K562 (cell line): Measurements from ENCODE around the gene FBXW7. TPM values are rescaled to one million over a fixed set of nuclear protein-coding genes. Genes with fewer than 3 reads are reported as not detected.
A peak's percentile ranks its signal among the peaks of the same experiment; 100 is the strongest.

Experiments used
- E2F5 ChIP-seq: sonication (generic); formaldehyde crosslinking; IDR thresholded peaks from 2 replicates; pipeline ENCODE4 v1.8.0; 2022; ENCODE audit warnings: mild to moderate bottlenecking, missing genetic modification reagents
- KDM4B ChIP-seq, 2 experiments: fragments of 450-650 bp in 1 of 2; sonication (generic) in 1 of 2; IDR thresholded peaks; 2 replicates each; pipeline ENCODE4 v1.6.1; 2016 to 2017; ENCODE audit warnings: borderline replicate concordance in 2 of 2, antibody characterized with exemption in 1 of 2, low read depth in 1 of 2, mild to moderate bottlenecking in 1 of 2
- MTF1 ChIP-seq: fragments of 250-450 bp; sonication (Bioruptor Pico); IDR thresholded peaks from 2 replicates; pipeline ENCODE4 v1.9.0; 2021; ENCODE audit warnings: moderate library complexity, mild to moderate bottlenecking, inconsistent platforms, borderline replicate concordance
- PHTF2 ChIP-seq: fragments of 250-450 bp; sonication (Bioruptor Pico); IDR thresholded peaks from 2 replicates; pipeline ENCODE4 v1.5.0; 2021; ENCODE audit warnings: mild to moderate bottlenecking
- ZBTB8A ChIP-seq: fragments of 450-650 bp; IDR thresholded peaks from 2 replicates; pipeline ENCODE4 v1.6.1; 2018; ENCODE audit warnings: mild to moderate bottlenecking, moderate library complexity; ENCODE audit not compliant: partially characterized antibody
- polyA plus RNA-seq, 8 experiments: library from polyadenylated mRNA; depleted of rRNA in 4 of 8; stranded (reverse) in 5 of 8; unstranded in 3 of 8; fragments of >200 nt; fragmentation: Nextera tagmentation in 2 of 8; fragmentation: Illumina TruSeq in 1 of 8; extraction: Ambion mirVana in 2 of 8; extraction: Trizol in 1 of 8; gene quantifications; 2 replicates each; pipeline versions ENCODE4 v1.2.1 to v1.2.3, GENCODE V29; 2011 to 2014; ENCODE audit warnings: inconsistent platforms in 1 of 8, missing spikeins in 1 of 8
- total RNA-seq, 7 experiments: library from RNA; depleted of rRNA in 6 of 7; stranded (reverse); fragments of >200 nt in 6 of 7; fragmentation: Illumina TruSeq in 2 of 7; extraction: Trizol in 2 of 7; gene quantifications; 2 replicates each; pipeline versions ENCODE4 v1.2.1 to v1.2.3, GENCODE V29; 2011 to 2021; ENCODE audit warnings: low replicate concordance in 1 of 7
- TF ChIP-seq, protein P1 (sequence below): fragments of 450-650 bp; IDR thresholded peaks from 2 replicates; pipeline ENCODE4 v1.6.1; 2016; ENCODE audit warnings: low read depth
- TF ChIP-seq, protein P2 (sequence below): sonication (generic); formaldehyde crosslinking; IDR thresholded peaks from 2 replicates; pipeline ENCODE4 v1.8.1; 2023; ENCODE audit warnings: mild to moderate bottlenecking, missing genetic modification reagents
- TF ChIP-seq, protein P3 (sequence below): fragments of 250-450 bp; sonication (Bioruptor Pico); IDR thresholded peaks from 2 replicates; pipeline ENCODE4 v1.5.1; 2021; ENCODE audit warnings: mild to moderate bottlenecking
- TF ChIP-seq, protein P4 (sequence below), 2 experiments: IDR thresholded peaks; 2 replicates each; pipeline ENCODE4 v1.6.1; 2011; ENCODE audit warnings: borderline replicate concordance in 1 of 2, control low read depth in 1 of 2, low read depth in 1 of 2, low read length in 1 of 2, mild to moderate bottlenecking in 1 of 2, mixed read lengths in 1 of 2, moderate library complexity in 1 of 2; ENCODE audit not compliant: insufficient read depth in 1 of 2, insufficient read length in 1 of 2, poor library complexity in 1 of 2, severe bottlenecking in 1 of 2; ENCODE audit errors: extremely low read depth in 1 of 2
- TF ChIP-seq, protein P5 (sequence below): fragments of 250-450 bp; sonication (Bioruptor Pico); IDR thresholded peaks from 2 replicates; pipeline ENCODE4 v1.8.0; 2022; ENCODE audit warnings: moderate library complexity, mild to moderate bottlenecking, inconsistent platforms

The FBXW7 gene
- total and polyA plus RNA-seq, 9 of the 15 experiments (the other 6 are each of a cell fraction or from before 2014, with no cell fraction given), result 6.8 to 44.2 (median 16.4) TPM

DNA sequence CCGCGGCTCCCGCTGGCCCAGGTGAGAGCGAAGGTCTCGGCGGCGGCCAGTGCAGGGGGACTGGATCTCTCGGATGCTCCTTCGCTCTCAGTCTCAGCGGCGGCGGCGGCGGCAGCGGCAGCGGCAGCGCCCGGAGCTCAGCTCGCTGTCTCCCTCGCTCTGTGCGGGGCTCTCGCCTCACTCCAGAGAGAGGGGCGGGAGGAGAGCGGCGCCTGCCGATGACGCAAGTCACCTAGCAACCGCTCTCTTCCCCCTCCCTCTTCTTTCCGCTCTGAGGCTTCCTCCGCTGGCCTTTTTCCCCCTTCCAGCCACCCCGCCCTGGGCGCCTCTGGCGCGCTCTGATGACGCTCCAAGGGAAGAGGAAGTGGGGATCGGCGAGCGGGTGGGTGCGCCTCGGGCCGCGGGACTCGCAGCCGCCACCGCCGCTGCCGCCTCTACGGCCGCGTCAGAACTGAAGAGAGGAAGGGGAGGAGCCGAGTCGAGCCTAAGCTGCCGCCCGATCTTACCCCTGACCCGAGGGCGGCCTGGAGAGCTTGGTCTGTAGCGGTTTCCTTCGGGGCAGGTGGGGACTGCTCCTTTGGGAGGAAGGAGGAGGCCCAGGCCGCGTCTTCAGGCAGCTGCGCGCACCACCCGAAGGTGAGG, at the start of gene FBXW7 (continued):
- TF ChIP-seq, protein P1, sequence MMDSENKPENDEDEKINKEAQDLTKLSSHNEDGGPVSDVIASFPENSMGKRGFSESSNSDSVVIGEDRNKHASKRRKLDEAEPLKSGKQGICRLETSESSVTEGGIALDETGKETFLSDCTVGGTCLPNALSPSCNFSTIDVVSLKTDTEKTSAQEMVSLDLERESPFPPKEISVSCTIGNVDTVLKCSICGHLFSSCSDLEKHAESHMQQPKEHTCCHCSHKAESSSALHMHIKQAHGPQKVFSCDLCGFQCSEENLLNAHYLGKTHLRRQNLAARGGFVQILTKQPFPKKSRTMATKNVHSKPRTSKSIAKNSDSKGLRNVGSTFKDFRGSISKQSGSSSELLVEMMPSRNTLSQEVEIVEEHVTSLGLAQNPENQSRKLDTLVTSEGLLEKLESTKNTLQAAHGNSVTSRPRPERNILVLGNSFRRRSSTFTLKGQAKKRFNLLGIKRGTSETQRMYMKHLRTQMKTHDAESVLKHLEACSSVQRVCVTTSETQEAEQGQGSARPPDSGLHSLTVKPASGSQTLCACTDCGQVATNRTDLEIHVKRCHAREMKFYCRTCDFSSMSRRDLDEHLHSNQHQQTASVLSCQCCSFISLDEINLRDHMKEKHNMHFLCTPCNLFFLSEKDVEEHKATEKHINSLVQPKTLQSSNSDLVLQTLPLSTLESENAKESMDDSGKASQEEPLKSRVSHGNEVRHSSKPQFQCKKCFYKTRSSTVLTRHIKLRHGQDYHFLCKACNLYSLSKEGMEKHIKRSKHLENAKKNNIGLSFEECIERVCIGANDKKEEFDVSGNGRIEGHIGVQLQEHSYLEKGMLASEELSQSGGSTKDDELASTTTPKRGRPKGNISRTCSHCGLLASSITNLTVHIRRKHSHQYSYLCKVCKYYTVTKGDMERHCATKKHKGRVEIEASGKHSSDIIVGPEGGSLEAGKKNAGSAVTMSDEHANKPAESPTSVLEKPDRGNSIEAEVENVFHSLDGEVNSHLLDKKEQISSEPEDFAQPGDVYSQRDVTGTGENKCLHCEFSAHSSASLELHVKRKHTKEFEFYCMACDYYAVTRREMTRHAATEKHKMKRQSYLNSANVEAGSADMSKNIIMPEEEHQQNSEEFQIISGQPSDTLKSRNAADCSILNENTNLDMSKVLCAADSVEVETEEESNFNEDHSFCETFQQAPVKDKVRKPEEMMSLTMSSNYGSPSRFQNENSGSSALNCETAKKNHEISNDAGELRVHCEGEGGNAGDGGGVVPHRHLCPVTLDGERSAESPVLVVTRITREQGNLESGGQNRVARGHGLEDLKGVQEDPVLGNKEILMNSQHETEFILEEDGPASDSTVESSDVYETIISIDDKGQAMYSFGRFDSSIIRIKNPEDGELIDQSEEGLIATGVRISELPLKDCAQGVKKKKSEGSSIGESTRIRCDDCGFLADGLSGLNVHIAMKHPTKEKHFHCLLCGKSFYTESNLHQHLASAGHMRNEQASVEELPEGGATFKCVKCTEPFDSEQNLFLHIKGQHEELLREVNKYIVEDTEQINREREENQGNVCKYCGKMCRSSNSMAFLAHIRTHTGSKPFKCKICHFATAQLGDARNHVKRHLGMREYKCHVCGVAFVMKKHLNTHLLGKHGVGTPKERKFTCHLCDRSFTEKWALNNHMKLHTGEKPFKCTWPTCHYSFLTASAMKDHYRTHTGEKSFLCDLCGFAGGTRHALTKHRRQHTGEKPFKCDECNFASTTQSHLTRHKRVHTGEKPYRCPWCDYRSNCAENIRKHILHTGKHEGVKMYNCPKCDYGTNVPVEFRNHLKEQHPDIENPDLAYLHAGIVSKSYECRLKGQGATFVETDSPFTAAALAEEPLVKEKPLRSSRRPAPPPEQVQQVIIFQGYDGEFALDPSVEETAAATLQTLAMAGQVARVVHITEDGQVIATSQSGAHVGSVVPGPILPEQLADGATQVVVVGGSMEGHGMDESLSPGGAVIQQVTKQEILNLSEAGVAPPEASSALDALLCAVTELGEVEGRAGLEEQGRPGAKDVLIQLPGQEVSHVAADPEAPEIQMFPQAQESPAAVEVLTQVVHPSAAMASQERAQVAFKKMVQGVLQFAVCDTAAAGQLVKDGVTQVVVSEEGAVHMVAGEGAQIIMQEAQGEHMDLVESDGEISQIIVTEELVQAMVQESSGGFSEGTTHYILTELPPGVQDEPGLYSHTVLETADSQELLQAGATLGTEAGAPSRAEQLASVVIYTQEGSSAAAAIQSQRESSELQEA, result no peak
- no peak for TF ChIP-seq E2F5 (CRISPR knock-in tag)
- TF ChIP-seq, protein P2, sequence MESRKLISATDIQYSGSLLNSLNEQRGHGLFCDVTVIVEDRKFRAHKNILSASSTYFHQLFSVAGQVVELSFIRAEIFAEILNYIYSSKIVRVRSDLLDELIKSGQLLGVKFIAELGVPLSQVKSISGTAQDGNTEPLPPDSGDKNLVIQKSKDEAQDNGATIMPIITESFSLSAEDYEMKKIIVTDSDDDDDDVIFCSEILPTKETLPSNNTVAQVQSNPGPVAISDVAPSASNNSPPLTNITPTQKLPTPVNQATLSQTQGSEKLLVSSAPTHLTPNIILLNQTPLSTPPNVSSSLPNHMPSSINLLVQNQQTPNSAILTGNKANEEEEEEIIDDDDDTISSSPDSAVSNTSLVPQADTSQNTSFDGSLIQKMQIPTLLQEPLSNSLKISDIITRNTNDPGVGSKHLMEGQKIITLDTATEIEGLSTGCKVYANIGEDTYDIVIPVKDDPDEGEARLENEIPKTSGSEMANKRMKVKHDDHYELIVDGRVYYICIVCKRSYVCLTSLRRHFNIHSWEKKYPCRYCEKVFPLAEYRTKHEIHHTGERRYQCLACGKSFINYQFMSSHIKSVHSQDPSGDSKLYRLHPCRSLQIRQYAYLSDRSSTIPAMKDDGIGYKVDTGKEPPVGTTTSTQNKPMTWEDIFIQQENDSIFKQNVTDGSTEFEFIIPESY, result no peak
- TF ChIP-seq, protein P3, sequence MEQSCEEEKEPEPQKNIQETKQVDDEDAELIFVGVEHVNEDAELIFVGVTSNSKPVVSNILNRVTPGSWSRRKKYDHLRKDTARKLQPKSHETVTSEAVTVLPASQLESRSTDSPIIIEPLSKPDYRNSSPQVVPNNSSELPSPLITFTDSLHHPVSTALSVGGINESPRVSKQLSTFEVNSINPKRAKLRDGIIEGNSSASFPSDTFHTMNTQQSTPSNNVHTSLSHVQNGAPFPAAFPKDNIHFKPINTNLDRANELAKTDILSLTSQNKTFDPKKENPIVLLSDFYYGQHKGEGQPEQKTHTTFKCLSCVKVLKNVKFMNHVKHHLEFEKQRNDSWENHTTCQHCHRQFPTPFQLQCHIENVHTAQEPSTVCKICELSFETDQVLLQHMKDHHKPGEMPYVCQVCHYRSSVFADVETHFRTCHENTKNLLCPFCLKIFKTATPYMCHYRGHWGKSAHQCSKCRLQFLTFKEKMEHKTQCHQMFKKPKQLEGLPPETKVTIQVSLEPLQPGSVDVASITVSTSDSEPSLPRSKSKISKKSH (CRISPR knock-in tag), result no peak
- TF ChIP-seq, protein P4, sequence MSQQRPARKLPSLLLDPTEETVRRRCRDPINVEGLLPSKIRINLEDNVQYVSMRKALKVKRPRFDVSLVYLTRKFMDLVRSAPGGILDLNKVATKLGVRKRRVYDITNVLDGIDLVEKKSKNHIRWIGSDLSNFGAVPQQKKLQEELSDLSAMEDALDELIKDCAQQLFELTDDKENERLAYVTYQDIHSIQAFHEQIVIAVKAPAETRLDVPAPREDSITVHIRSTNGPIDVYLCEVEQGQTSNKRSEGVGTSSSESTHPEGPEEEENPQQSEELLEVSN (IDR thresholded peaks at IDR 0.05; ENCODE audit: borderline replicate concordance in 1 of 2, extremely low read depth in 1 of 2, insufficient read depth in 1 of 2, insufficient read length in 1 of 2, low read depth in 1 of 2, low read length in 1 of 2, poor library complexity in 1 of 2, severe bottlenecking in 1 of 2), result peak in 1 of 2 experiments; percentile 43
- TF ChIP-seq, protein P5, sequence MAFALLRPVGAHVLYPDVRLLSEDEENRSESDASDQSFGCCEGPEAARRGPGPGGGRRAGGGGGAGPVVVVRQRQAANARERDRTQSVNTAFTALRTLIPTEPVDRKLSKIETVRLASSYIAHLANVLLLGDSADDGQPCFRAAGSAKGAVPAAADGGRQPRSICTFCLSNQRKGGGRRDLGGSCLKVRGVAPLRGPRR (CRISPR knock-in tag), result no peak
- TF ChIP-seq ZBTB8A, result no peak
- no peak for TF ChIP-seq PHTF2 (CRISPR knock-in tag)
- TF ChIP-seq MTF1 (CRISPR knock-in tag), result no peak
- TF ChIP-seq KDM4B (IDR thresholded peaks at IDR 0.05; ENCODE audit: borderline replicate concordance in 2 of 2, low read depth in 1 of 2), result peak in 1 of 2 experiments; percentile 89; a peak in 1 of 4 replicates
